Fibroblast of upper back skin (primary cell): ENCODE measurements around the gene SEPHS2.
"Not testable (repeated sequence)": the region's sequence is repeated elsewhere in the genome, so short reads cannot be mapped to it uniquely, and the experiment has no call there.

Experiments
- DNase-seq: peaks from one replicate; pipeline ENCODE4 v3.0.0-alpha.2; 2013

SEPHS2 gene

DNA sequence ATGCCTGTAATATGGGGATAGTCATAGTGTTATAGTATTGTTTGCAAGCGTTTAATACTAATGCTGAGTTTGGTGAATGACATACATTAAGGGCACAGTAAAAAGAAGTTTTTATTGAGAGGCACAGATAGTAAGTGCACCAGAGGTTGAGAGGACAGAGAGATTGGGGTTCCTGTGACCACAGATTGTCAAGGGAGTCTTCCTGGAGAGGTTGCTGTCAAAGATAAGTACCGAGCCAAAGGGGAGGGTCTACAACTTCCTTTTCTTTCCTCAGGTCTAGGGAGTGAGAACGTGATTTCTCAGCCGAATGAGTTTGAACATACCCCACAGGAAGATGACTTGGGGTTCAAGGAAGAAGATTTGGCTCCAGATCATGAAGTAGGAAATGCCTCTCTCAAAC, 48.6 kb downstream of the SEPHS2 start:
- no peak for DNase-seq

DNA sequence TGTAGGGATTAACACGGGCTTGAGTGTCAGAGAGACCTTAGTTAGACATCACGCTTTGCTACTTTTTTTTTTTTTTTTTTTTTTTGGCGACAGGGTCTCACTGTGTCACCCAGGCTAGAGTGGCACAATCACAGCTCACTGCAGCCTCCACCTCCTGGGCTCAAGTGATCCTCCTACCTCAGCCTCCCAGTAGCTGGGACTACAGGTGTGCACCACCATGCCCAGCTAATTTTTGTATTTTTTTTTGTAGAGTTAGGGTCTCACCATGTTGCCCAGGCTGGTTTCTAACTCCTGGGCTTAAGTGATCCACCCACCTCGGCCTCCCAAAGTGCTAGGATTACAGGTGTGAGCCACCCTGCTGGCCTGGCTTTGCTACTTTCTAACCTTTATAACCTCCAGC, 49.0 kb downstream of the SEPHS2 start:
- not testable (repeated sequence) for DNase-seq

DNA sequence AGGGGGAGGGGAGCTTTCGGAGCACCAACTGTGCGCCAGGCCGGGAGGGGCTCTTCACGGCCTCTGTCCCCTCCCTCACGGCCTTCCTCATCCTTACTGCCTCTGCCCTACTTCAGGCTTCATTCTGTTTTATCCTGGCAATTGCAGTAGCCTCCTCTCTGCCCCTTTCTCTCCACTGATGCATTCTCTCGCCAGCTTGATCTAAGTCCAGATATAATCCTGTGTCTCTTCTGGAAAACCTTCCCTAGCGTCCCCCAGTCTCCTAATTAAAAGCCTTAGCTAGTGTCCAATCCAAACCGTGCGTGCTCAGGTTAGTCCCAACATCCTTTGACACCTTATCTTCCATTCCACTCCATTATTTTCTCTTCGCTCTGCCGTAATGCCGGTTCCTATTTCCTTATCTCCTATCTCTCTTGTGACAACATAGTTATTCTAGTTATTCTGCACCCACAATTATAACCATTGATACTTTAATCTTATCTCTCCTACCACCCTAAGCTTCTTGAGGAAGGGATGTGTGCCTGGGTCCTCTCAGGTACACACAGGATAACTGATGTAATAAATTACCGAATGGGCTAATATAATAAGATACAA, 49.6 kb downstream of the SEPHS2 start:
- no peak for DNase-seq

DNA sequence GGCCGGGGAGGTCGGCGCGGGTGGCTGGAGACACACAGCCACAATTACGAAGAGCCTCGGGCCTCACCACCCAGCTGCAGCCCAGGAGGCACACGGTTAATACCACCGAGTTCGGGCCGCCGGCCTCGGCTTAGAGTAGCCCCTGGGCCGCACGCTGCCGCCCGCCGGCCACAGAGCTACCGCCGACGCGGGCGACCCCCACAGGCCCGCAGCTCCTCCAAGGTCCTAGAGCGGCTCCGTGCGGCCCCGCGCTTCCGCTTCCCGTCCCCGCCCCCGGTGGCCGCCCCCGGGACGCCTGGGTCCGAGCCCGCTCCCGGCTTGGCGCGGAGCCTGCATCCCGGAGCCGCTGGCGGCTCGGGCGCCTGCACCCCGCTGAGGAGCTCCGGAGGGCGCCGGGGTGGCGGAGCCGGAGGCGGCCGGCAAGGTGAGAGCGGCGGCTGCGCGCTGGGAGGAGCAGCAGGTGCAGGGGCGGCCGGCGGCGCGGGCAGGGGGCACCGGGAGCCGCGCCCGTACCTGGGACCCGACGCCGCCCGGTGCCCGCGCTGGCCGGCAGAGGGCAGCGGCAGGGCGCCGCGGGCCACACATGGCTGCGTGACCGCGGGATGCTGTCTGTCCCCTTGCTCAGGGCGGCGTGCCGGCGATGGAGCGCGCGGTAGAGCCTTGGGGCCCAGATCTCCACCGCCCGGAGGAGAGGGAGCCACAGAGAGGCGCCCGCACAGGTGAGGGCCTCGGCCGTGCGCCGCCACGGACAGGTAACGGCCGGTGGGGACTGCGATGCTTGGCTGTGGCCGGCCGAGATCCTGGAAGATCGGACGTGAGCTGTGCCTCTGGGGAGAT, 50.3 kb downstream of the SEPHS2 start, which contains the start of gene ZNF48:
ZNF48 (plus strand) TSS at position 266 of the 837 bp plus-strand sequence; CDS start at position 641, 375 bp downstream.
- DNase-seq = peak; percentile 83

DNA sequence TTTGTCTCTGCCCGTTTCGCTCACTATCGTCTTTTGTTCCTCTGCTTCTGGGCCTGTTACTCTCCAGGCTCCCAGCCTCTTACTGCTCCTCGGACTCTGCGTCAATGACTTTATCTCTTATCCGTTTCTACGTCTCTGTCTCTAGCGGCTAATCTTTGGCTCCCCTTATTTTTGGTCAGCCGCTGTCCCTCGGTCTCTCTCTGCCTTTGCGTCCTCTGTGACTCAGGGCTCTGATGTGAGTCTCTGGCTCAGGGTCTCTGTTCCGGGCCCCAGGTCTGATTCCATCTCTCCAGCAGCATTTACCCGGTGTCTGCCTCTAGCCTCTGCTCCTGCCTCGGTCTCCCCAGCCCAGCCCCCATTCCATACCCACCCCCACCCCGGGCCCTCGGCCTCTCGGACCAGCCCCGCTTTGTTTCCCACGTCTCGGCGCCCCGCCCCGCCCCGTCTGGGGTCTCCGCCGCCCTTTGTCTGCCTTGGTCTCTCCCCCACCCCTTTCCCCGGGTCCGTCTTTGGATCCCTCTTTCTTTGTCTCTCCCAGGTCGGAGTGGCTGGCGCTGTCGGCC, 51.0 kb downstream of the SEPHS2 start:
- no peak for DNase-seq
